ENCODE results near the gene NCOR1. TPM values are rescaled to one million over a fixed set of nuclear protein-coding genes. Genes with fewer than 3 reads are reported as not detected.

The NCOR1 gene
- polyA plus RNA-seq, 2 of the 4 experiments (the other 2 are of a cell fraction) = 65.5 to 190 TPM

DNA sequence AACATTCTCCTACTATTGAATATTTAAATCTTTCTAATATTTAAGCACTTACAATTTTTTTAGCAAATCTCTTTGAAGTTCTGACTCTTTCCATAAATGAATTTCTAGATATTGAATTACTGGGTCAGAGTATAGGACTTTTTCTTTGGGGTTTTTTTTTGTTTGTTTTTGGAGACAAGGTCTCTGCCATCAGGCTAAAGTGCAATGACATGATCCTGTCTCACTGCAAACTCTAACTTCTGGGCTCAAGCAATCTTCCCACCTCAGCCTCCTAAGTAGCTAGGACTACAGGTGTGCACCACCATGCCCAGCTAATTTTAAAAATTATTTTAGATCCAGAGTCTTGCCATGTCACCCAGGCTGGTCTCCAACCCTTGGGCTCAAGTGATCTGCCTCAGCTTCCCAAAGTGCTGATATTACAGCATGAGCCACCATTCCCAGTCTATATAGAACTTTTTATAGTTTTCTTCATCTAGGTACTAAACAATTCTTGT is 26.6 kb upstream of the NCOR1 start:
- no peaks in the 10 kb centered on the region for H3K9me3 ChIP-seq
- no peak for ATAC-seq
- no peak for DNase-seq (ENCODE audit: low read depth in 1 of 2, low spot score in 1 of 2)
- peaks cover 1% of the 10 kb centered on the region; the same call in 1 of the 3 replicates for H3K4me1 ChIP-seq
- POLR2A ChIA-PET = no interaction called here
- H3K4me3 ChIP-seq = no peak overlapping the region
- FAIRE-seq = no peak
- CTCF ChIA-PET = no interaction called here
- TF ChIP-seq FOSB (CRISPR knock-in tag; IDR thresholded peaks at IDR 0.05) (no peak), ZSCAN20 (CRISPR knock-in tag; IDR thresholded peaks at IDR 0.05) (no peak), CEBPB (IDR thresholded peaks at IDR 0.05) (no peak), FOSL2 (IDR thresholded peaks at IDR 0.05) (no peak), FOSL2 (CRISPR knock-in tag; IDR thresholded peaks at IDR 0.05) (no peak), RNF2 (IDR thresholded peaks at IDR 0.05; ENCODE audit: borderline replicate concordance, low read depth) (no peak), KDM5A (IDR thresholded peaks at IDR 0.05) (no peak), EHF (CRISPR knock-in tag; IDR thresholded peaks at IDR 0.05) (no peak), FOXS1 (CRISPR knock-in tag; IDR thresholded peaks at IDR 0.05) (no peak), E2F6 (IDR thresholded peaks at IDR 0.05; ENCODE audit: borderline replicate concordance, low read depth) (no peak), PHF8 (IDR thresholded peaks at IDR 0.05; ENCODE audit: borderline replicate concordance, low read depth) (no peak), RFX5 (IDR thresholded peaks at IDR 0.05) (no peak), MAZ (IDR thresholded peaks at IDR 0.05; ENCODE audit: borderline replicate concordance, low read depth, low read length) (no peak), RAD21 (conservative IDR thresholded peaks at IDR 0.05 in 1 of 2, IDR thresholded peaks at IDR 0.05 in 1 of 2) (no peak), JUNB (IDR thresholded peaks at IDR 0.05) (no peak), CBX8 (IDR thresholded peaks at IDR 0.05) (no peak), HES2 (IDR thresholded peaks at IDR 0.05) (no peak), TP53 (CRISPR knock-in tag; IDR thresholded peaks at IDR 0.05) (no peak), BHLHE40 (IDR thresholded peaks at IDR 0.05; ENCODE audit: low read depth, low read length) (no peak)
- TF ChIP-seq, protein P1, sequence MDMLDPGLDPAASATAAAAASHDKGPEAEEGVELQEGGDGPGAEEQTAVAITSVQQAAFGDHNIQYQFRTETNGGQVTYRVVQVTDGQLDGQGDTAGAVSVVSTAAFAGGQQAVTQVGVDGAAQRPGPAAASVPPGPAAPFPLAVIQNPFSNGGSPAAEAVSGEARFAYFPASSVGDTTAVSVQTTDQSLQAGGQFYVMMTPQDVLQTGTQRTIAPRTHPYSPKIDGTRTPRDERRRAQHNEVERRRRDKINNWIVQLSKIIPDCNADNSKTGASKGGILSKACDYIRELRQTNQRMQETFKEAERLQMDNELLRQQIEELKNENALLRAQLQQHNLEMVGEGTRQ (IDR thresholded peaks at IDR 0.05) = no peak
- TF ChIP-seq, protein P2, sequence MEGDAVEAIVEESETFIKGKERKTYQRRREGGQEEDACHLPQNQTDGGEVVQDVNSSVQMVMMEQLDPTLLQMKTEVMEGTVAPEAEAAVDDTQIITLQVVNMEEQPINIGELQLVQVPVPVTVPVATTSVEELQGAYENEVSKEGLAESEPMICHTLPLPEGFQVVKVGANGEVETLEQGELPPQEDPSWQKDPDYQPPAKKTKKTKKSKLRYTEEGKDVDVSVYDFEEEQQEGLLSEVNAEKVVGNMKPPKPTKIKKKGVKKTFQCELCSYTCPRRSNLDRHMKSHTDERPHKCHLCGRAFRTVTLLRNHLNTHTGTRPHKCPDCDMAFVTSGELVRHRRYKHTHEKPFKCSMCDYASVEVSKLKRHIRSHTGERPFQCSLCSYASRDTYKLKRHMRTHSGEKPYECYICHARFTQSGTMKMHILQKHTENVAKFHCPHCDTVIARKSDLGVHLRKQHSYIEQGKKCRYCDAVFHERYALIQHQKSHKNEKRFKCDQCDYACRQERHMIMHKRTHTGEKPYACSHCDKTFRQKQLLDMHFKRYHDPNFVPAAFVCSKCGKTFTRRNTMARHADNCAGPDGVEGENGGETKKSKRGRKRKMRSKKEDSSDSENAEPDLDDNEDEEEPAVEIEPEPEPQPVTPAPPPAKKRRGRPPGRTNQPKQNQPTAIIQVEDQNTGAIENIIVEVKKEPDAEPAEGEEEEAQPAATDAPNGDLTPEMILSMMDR (IDR thresholded peaks at IDR 0.05) = no peak
- H3K4me2 ChIP-seq = no peak overlapping the region
- no peak overlapping the region for H3K27ac ChIP-seq

DNA sequence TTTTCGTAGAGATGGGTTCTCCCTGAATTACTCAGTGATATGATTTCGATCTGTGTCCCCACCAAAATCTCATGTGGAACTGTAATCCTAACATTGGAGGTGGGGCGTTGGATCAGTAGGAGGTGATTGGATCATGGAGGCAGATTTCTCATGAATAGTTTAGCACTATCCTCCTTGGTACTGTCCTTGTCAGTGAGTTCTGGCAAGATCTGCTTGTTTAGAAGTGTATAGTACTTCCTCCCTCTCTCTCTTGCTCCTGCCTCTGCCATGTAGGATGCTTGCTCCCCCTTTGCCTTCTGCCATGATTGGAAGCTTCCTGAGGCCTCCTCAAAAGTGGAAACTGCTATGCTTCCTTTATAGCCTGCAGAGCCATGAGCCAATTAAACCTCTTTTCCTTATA is 24.6 kb upstream of the NCOR1 start:
- FAIRE-seq (no peak), DNase-seq (ENCODE audit: low read depth in 1 of 2, low spot score in 1 of 2) (no peak), ATAC-seq (no peak)
- Histone ChIP-seq H3K4me2 (no peak overlapping the region), H3K4me3 (no peak overlapping the region), H3K9me3 (no peaks in the 10 kb centered on the region), H3K27ac (no peak overlapping the region), H3K4me1 (no peaks in the 10 kb centered on the region)
- POLR2A ChIA-PET = no interaction called here
- 93% methylated on average over 3 of the region's 3 CpGs for WGBS (ENCODE audit: missing lambda C conversion rate)
- TF ChIP-seq HOXB13 (CRISPR knock-in tag; IDR thresholded peaks at IDR 0.05; ENCODE audit: low read depth) = no peak
- TF ChIP-seq RNF2 (IDR thresholded peaks at IDR 0.05; ENCODE audit: borderline replicate concordance, low read depth) = no peak
- no peak for TF ChIP-seq PHF8 (IDR thresholded peaks at IDR 0.05; ENCODE audit: borderline replicate concordance, low read depth)
- TF ChIP-seq HMGXB4 (CRISPR knock-in tag; IDR thresholded peaks at IDR 0.05; ENCODE audit: borderline replicate concordance) = no peak
- TF ChIP-seq RFX5 (IDR thresholded peaks at IDR 0.05) = no peak
- TF ChIP-seq POLR2AphosphoS2 (conservative IDR thresholded peaks at IDR 0.05; ENCODE audit: low read length) = no peak
- TF ChIP-seq SMC3 (IDR thresholded peaks at IDR 0.05) = no peak
- no peak for TF ChIP-seq ZC3H11A (IDR thresholded peaks at IDR 0.05)
- TF ChIP-seq CBX8 (IDR thresholded peaks at IDR 0.05) = no peak
- no peak for TF ChIP-seq NPAS2 (CRISPR knock-in tag; IDR thresholded peaks at IDR 0.05; ENCODE audit: borderline replicate concordance)
- TF ChIP-seq RARB (CRISPR knock-in tag; IDR thresholded peaks at IDR 0.05) = no peak
- no peak for TF ChIP-seq ZFP36 (IDR thresholded peaks at IDR 0.05; ENCODE audit: borderline replicate concordance, partially characterized antibody)
- no peak for TF ChIP-seq SREBF2 (IDR thresholded peaks at IDR 0.05)
- no peak for TF ChIP-seq HDAC2 (IDR thresholded peaks at IDR 0.05)
- TF ChIP-seq RCOR1 (IDR thresholded peaks at IDR 0.05; ENCODE audit: low read depth, low read length) = no peak
- TF ChIP-seq, protein P3, sequence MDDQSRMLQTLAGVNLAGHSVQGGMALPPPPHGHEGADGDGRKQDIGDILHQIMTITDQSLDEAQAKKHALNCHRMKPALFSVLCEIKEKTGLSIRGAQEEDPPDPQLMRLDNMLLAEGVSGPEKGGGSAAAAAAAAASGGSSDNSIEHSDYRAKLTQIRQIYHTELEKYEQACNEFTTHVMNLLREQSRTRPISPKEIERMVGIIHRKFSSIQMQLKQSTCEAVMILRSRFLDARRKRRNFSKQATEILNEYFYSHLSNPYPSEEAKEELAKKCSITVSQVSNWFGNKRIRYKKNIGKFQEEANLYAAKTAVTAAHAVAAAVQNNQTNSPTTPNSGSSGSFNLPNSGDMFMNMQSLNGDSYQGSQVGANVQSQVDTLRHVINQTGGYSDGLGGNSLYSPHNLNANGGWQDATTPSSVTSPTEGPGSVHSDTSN (IDR thresholded peaks at IDR 0.05) = no peak
- CTCF ChIA-PET = interaction anchor here (1.3 to 1.8 kb wide), 2 partner anchors 18 to 22 kb away, joined by 4 read pairs; no protein-coding TSS in a partner anchor
